Stimulated activated naive B cell treated with anti-CD40 and anti-IgM and Interleukin-4, amounts not matched to agents 10 μg/mL and 1 μg/mL and 100 μg/mL, for 72 hours (primary cell): ENCODE results near the gene MYH4.

ENCODE experiments used
- ATAC-seq, 2 donors: fragments of 150-1000 bp; cut with Tn5 transposase; replicated peaks; 2 replicates each; pipeline ENCODE4 v1.10.0; 2021; ENCODE audit warnings: moderate library complexity in 1 of 2
- DNase-seq: peaks from one replicate; pipeline ENCODE4 v3.0.0; 2021
- H3K27ac Mint-ChIP-seq: one replicate; pipeline ENCODE4 v1.8.0; 2022; ENCODE audit warnings: mild to moderate bottlenecking, mixed read lengths
- H3K27me3 Mint-ChIP-seq, 2 donors: one replicate each; pipeline ENCODE4 v1.8.0; 2022; ENCODE audit warnings: mixed read lengths in 2 of 2
- H3K36me3 Mint-ChIP-seq, 2 donors: one replicate each; pipeline ENCODE4 v1.8.0; 2022; ENCODE audit warnings: mixed read lengths in 2 of 2, mild to moderate bottlenecking in 1 of 2
- H3K4me1 Mint-ChIP-seq, 2 donors: one replicate each; pipeline ENCODE4 v1.8.0; 2022; ENCODE audit warnings: mixed read lengths in 2 of 2, mild to moderate bottlenecking in 1 of 2
- H3K4me3 Mint-ChIP-seq, 2 donors: one replicate each; pipeline ENCODE4 v1.8.0; 2022; ENCODE audit warnings: mild to moderate bottlenecking in 2 of 2, mixed read lengths in 2 of 2, moderate library complexity in 1 of 2
- H3K9me3 Mint-ChIP-seq, 2 donors: one replicate each; pipeline ENCODE4 v1.8.0; 2022; ENCODE audit warnings: mixed read lengths in 2 of 2, mild to moderate bottlenecking in 1 of 2

The MYH4 gene

GRCh38 chr17:10396524-10397163 is 72.7 kb downstream of the MYH4 start:
- Mint-ChIP-seq H3K27me3 (peaks cover 20 to 38% of the 10 kb centered on the region in 2 donors), H3K9me3 (no peaks in the 10 kb centered on the region), H3K27ac (no peak overlapping the region), H3K36me3 (no peaks in the 10 kb centered on the region), H3K4me3 (no peak overlapping the region), H3K4me1 (no peaks in the 10 kb centered on the region)
- DNase-seq (no peak), ATAC-seq (no peak)

DNA sequence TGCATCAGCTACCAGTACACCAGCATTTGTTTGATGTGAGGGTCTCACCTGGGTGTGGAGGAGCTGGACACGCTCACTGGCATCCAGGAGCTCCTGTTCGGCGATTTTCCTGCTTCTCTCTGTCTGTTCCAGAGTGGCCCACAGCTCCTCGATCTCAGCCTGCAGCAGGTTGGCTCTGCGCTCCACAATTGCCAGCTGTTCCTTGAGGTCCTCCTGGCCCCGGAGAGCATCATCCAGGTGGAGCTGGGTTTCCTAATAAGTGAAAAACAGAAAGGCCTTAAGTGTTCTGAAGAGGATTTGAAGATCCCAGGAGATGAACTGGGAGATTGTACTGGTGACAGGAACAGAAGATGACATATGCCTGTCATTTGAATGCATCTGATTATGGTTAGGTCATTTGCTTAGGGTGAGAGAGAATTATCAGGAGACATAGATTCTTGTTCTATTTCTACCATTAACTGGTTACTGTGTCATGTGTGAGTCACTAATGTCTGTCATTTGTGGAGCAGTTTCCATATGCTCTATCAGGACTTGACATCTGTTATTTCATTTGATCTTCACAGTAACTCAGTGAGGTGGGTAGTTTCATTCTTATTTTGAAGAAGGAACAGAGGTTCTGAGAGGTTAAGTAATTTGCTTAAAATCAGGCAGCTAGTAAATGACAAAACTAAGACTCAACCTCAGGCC is 75.0 kb downstream of the MYH4 start:
- DNase-seq (no peak), ATAC-seq (no peak)
- Mint-ChIP-seq H3K9me3 (no peaks in the 10 kb centered on the region), H3K36me3 (no peaks in the 10 kb centered on the region), H3K27me3 (peaks cover 23 to 48% of the 10 kb centered on the region in 2 donors), H3K27ac (no peak overlapping the region), H3K4me3 (no peak overlapping the region), H3K4me1 (no peaks in the 10 kb centered on the region)
